SKM-1 (cell line): ENCODE data around the gene MRPS18C.
A peak's percentile ranks its signal among the peaks of the same experiment; 100 is the strongest.
"Not testable (repeated sequence)": the region's sequence is repeated elsewhere in the genome, so short reads cannot be mapped to it uniquely, and the experiment has no call there.

Experiments
- DNase-seq: peaks from one replicate; lab custom pipeline; 2025; ENCODE audit not compliant: unreplicated experiment; lab: John Stamatoyannopoulos, UW

Gene MRPS18C

GRCh38 chr4:83496085-83496917 lies 40.4 kb downstream of the MRPS18C start:
- DNase-seq, result not testable (repeated sequence)

- no peak for DNase-seq
These were observed 42.3 kb downstream of the MRPS18C start for GRCh38 chr4:83498187-83498586.

DNA sequence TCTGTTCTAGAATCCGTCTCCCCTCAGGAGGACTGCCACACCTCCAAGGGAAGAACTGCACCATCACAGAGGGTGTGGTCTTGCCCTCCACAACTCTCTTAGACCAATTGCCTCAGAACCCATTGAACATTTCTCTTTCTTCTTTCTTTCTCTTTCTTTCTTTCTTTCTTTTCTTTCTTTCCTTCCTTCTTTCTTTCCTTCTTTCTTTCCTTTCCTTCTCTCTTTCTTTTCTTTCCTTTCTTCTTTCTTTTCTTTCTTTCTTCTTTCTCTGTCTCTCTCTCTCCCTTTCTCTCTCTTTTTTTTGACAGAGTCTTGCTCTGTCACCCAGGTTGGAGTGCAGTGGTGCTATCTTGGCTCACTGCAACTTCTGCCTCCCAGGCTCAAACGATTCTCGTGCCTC lies 45.8 kb downstream of the MRPS18C start:
- DNase-seq, result not testable (repeated sequence)

GRCh38 chr4:83503974-83504373 lies 48.1 kb downstream of the MRPS18C start:
- no peak for DNase-seq

DNA sequence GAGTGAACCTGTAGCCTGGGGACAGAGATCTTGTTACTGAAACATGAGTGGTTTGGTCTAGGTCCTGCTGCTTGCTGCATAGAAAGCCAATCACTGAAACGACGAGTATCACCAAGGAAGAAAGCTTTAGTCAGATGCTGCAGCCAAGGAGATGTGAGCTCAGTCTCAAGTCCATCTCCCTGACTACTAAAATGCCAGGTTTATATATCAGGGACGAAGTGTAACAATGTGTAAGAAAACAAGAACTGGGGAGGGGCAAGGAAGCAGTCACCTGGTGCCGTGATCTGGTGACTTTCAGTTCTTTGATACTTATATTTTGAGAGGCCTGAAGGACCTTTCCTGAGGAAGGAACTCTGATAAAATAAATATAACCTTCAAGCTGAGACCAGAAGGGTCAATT lies 48.6 kb downstream of the MRPS18C start:
- DNase-seq, result no peak

DNA sequence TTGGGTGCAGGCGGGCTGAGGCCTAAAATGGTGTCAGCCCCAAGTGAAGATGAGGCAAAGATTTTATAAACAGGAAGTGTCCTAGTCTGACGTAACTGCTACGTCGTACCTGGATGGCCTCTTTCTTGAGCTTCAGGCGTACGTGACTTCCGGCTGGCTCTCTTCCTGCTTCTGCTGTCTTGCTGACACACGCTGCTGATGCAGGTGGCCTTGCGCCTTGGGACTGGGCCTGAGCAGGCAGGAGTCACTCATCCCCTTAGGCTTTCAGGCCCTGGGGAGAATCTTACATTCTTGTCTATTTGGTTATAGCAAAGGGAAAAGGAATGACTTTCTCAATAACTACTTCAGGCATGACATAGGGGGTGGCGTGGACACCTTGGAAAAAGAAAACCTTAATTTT lies 49.1 kb downstream of the MRPS18C start:
- no peak for DNase-seq

DNA sequence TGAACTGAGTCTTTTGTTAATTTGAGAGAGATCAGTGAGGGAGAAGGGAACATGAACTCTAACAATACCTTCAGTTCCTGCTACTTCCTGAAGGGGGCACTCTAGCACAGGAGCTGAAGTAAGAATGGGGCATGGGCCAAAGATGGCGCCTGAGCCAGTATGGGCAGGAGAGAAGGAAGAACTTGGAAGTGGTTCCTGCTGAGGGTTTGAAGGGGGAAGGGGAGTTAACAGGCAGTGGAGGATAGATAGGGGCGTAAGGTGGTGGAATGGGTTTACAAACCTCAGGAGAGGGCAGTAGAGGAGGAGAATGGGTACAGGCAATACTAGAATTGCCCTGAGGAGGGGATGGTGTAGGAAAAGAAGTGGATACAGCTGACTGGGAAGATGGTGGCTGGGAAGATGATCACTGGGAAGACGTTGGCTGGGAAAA lies 53.3 kb downstream of the MRPS18C start:
- DNase-seq, result peak; percentile 32

DNA sequence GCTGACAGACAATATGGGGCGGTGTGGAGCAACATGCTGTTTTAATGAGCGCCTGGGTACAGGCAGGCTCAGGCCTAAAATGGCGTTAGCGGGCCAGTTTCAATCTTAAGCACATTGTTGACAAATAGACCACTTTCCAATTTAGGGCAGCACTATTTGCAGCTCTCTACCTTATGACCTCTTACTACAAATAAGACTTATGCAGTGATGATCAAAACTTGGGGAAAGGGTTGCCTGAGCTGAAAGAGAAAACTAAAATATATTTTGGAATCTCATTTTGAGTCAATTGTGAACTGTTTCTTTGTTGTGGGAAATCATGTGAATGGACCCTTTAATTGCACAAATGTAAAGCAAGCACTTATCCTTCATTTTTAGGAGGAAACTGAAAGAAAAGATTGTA lies 54.6 kb downstream of the MRPS18C start:
- no peak for DNase-seq
